Panc1 (cell line): Measurements from ENCODE around the gene TNRC6C. TPM values are rescaled to one million over a fixed set of nuclear protein-coding genes. Genes with fewer than 3 reads are reported as not detected.

ENCODE experiments used
- ATAC-seq: fragments of 200-7000 bp; cut with Tn5 transposase; 2 replicates; pipeline ENCODE4 v1.9.1; 2020; ENCODE audit warnings: mild to moderate bottlenecking, moderate library complexity
- BruUV-seq: library from RNA; stranded (reverse); fragments of 400-500 nt; replicated peaks from 2 replicates; lab custom pipeline; 2021; lab: Mats Ljungman, UMichigan
- CTCF ChIA-PET: fragments of 300-600 bp; sonication (Branson Sonifier 250); formaldehyde crosslinking; loops from one replicate; lab custom pipeline; 2022; ENCODE audit warnings: antibody characterized with exemption; lab: Charles Lee
- POLR2A ChIA-PET: fragments of 300-600 bp; sonication (Branson Sonifier 250); formaldehyde crosslinking; loops from one replicate; lab custom pipeline; 2022; ENCODE audit warnings: antibody characterized with exemption; lab: Charles Lee
- DNase-seq: peaks from one replicate; pipeline ENCODE4 v3.0.0-alpha.2; 2010; ENCODE audit warnings: low read depth, low spot score
- H3K27ac ChIP-seq: 2 replicates; pipeline ENCODE4 v1.5.1; 2011; ENCODE audit warnings: mild to moderate bottlenecking, low read length, inconsistent platforms
- H3K27me3 ChIP-seq: fragments of 200-500 bp; sonication (Bioruptor generic); 2 replicates; pipeline ENCODE4 v1.6.0; 2014; ENCODE audit warnings: low read length, inconsistent platforms; ENCODE audit not compliant: control insufficient read depth, insufficient read depth
- H3K36me3 ChIP-seq: fragments of 200-500 bp; sonication (Bioruptor generic); 2 replicates; pipeline ENCODE4 v1.5.1; 2014; ENCODE audit warnings: inconsistent platforms, mild to moderate bottlenecking, low read length, moderate library complexity; ENCODE audit not compliant: control insufficient read depth, insufficient read depth
- H3K4me1 ChIP-seq: 2 replicates; pipeline ENCODE4 v1.5.1; 2011; ENCODE audit warnings: inconsistent platforms, mild to moderate bottlenecking, low read length, moderate library complexity; ENCODE audit not compliant: control insufficient read depth, insufficient read depth
- H3K4me3 ChIP-seq, 2 experiments: 2 replicates each; pipeline ENCODE4 v1.5.1; 2011 to 2012; ENCODE audit warnings: low read depth in 2 of 2, low read length in 2 of 2, mild to moderate bottlenecking in 2 of 2, inconsistent platforms in 1 of 2, moderate library complexity in 1 of 2
- H3K9me3 ChIP-seq: fragments of 200-500 bp; sonication (Bioruptor generic); 2 replicates; pipeline ENCODE4 v1.5.1; 2014; ENCODE audit warnings: low read depth, mild to moderate bottlenecking, inconsistent platforms, low read length, moderate library complexity; ENCODE audit not compliant: control insufficient read depth, insufficient read depth
- CTCF ChIP-seq: fragments of 450-650 bp; IDR thresholded peaks from 2 replicates; pipeline ENCODE4 v1.5.1; 2017; ENCODE audit warnings: mild to moderate bottlenecking
- POLR2AphosphoS5 ChIP-seq: IDR thresholded peaks from 2 replicates; pipeline ENCODE4 v1.6.1; 2012; ENCODE audit warnings: mild to moderate bottlenecking, low read depth, low read length, moderate library complexity
- REST ChIP-seq, 2 experiments: IDR thresholded peaks; 2 replicates each; pipeline ENCODE4 v1.6.1; 2011 to 2012; ENCODE audit warnings: low read depth in 2 of 2, control low read depth in 1 of 2, low read length in 1 of 2, mild to moderate bottlenecking in 1 of 2, moderate library complexity in 1 of 2; ENCODE audit not compliant: insufficient read depth in 1 of 2
- SIN3A ChIP-seq: IDR thresholded peaks from 2 replicates; pipeline ENCODE4 v1.6.1; 2012; ENCODE audit warnings: low read depth, mild to moderate bottlenecking, low read length, moderate library complexity, borderline replicate concordance; ENCODE audit not compliant: insufficient read depth
- TCF7L2 ChIP-seq: IDR thresholded peaks from 2 replicates; pipeline ENCODE4 v1.6.1; 2011; ENCODE audit warnings: mild to moderate bottlenecking, low read depth, low read length, inconsistent platforms
- in situ Hi-C: cut with HindIII; loops from 2 replicates; pipeline ENCODE4 v1.10.0; 2016; ENCODE audit warnings: low sequenced_read_pairs, low pct_unique_long_range_greater_than_20kb
- intact Hi-C: fragments of 100-400 bp; cut with micrococcal nuclease; formaldehyde crosslinking; loops from one replicate; pipeline ENCODE4 v1.10.0; 2022; ENCODE audit not compliant: unreplicated experiment
- total RNA-seq: library from RNA; stranded (reverse); gene quantifications from one replicate; pipeline ENCODE4 v1.2.1, GENCODE V29; 2021; ENCODE audit not compliant: unreplicated experiment

TNRC6C gene
- total RNA-seq, 1 experiment from 2014 or later: 10.1 TPM

GRCh38 chr17:78140169-78141051, 181.9 kb downstream of the TNRC6C start:
- H3K4me3 ChIP-seq: peak overlapping the region; percentile 42 to 48
- TF ChIP-seq CTCF: no peak
- TF ChIP-seq POLR2AphosphoS5: peak; percentile 82
- no peaks in the 10 kb centered on the region for H3K27me3 ChIP-seq
- CTCF ChIA-PET: interaction anchor here (0.5 to 1.2 kb wide), 5 partner anchors 15 to 316 kb away, joined by 3 to 5 read pairs (median 3); no protein-coding TSS in a partner anchor
- in situ Hi-C loops (no loop called here), intact Hi-C loops (no loop called here)
- no peaks in the 10 kb centered on the region for H3K36me3 ChIP-seq
- H3K9me3 ChIP-seq: no peaks in the 10 kb centered on the region
- BruUV-seq: no TSS peak
- H3K27ac ChIP-seq: peak overlapping the region; percentile 62
- POLR2A ChIA-PET: interaction anchor here (0.6 to 0.7 kb wide), 2 partner anchors 16 to 211 kb away, joined by 3 to 5 read pairs; no protein-coding TSS in a partner anchor
- ATAC-seq: peak; percentile 88
- H3K4me1 ChIP-seq: peaks cover 35% of the 10 kb centered on the region
- DNase-seq: peak; percentile 77

GRCh38 chr17:78141437-78142118, 183.1 kb downstream of the TNRC6C start:
- CTCF ChIA-PET: interaction anchor here (0.5 kb wide), 1 partner anchor 31 kb away, joined by 3 read pairs; no protein-coding TSS in a partner anchor
- no peak for ATAC-seq
- no peak for DNase-seq
- no peaks in the 10 kb centered on the region for H3K27me3 ChIP-seq
- H3K27ac ChIP-seq: peak overlapping the region; percentile 62
- peak overlapping the region in 1 of 2 experiments; percentile 48; a peak in 2 of 4 replicates for H3K4me3 ChIP-seq
- intact Hi-C loops (no loop called here), in situ Hi-C loops (no loop called here)
- peaks cover 39% of the 10 kb centered on the region for H3K4me1 ChIP-seq
- no peaks in the 10 kb centered on the region for H3K9me3 ChIP-seq
- H3K36me3 ChIP-seq: no peaks in the 10 kb centered on the region
- POLR2A ChIA-PET: interaction anchor here (0.5 to 1.2 kb wide), 2 partner anchors 28 to 1405 kb away, joined by 3 read pairs; no protein-coding TSS in a partner anchor
- TF ChIP-seq TCF7L2 (no peak), REST (IDR thresholded peaks at IDR 0.05; ENCODE audit: insufficient read depth in 1 of 2, low read depth in 2 of 2, low read length in 1 of 2) (no peak), SIN3A (no peak), POLR2AphosphoS5 (no peak), CTCF (no peak)
- no TSS peak for BruUV-seq
